ENCODE measurements around the gene CFAP45. TPM values are rescaled to one million over a fixed set of nuclear protein-coding genes. Genes with fewer than 3 reads are reported as not detected.

CFAP45 gene
- total RNA-seq, 1 donor from 2014 or later: 1.7 TPM

DNA sequence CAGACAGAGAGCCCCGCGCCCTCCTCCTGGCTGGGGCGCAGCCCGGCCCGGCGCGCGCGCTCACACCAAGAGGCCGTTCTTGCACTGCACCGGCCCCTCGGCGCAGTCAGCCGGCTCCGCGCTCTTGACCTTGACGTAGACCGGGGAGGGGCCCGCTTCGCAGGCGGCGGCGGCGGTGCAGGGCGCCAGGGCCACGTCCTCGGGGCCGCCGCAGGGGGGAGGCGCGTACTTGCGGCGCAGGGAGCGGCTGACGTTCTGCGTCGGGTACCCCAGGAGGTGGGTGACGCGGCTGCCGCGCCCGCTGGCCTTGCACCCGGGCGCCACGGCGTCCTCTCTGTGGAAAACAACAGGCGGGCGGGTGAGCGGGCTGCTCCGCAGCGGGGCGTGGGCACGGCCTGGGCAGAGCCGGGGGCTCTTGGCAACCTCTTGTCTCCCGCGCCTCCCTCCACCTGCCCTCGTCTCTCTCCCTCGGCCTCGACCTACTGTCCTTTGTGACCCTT is 45.2 kb downstream of the CFAP45 start:
- H3K9me3 Mint-ChIP-seq: no peaks in the 10 kb centered on the region
- H3K27me3 Mint-ChIP-seq (ENCODE audit: insufficient read depth): peaks cover 36% of the 10 kb centered on the region
- peak overlapping the region; percentile 79 for H3K4me3 Mint-ChIP-seq
- H3K27ac Mint-ChIP-seq: no peak overlapping the region
- no peaks in the 10 kb centered on the region for H3K36me3 Mint-ChIP-seq (ENCODE audit: low read depth)
- DNase-seq (ENCODE audit: low spot score): peak; percentile 58
- peaks cover 13% of the 10 kb centered on the region for H3K4me1 Mint-ChIP-seq (ENCODE audit: low read depth)
- intact Hi-C loops (cut with micrococcal nuclease): loop anchor here (2.0 kb wide), 1 partner anchor 74 kb away; the partner anchor contains the start of gene DUSP23

DNA sequence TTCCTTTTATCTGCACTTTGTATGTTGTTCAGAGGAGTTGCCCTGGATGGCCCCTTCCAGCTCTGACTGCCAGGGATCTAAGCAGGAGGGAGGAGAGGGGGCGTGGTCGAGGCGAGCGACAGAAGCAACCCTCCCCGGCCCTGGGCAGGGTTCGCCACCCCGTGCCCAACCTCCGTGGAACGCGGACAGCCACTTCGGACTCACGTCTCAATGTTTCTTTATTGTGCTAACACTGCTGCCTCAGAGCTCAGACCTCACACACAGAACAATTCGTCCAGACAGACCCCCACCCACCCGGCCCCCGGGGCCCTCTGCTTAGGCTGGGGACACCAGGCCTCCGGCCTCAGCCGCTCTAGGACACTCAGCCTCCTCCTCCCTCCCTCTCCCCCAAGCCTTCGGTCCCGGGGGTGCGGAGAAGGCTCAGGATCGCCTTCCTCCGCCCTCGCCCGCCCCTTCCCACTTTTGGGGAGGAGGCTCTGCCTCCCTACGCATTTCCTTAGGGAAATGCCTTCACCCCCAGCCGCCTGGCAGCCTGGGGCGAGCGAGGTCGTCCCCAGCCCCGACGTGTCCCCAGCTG is 45.8 kb downstream of the CFAP45 start:
- no peak for DNase-seq (ENCODE audit: low spot score)
- Mint-ChIP-seq H3K36me3 (ENCODE audit: low read depth) (no peaks in the 10 kb centered on the region), H3K4me1 (ENCODE audit: low read depth) (peaks cover 13% of the 10 kb centered on the region), H3K4me3 (peak overlapping the region; percentile 67), H3K9me3 (no peaks in the 10 kb centered on the region), H3K27ac (no peak overlapping the region), H3K27me3 (ENCODE audit: insufficient read depth) (peaks cover 36% of the 10 kb centered on the region)
- intact Hi-C loops (cut with micrococcal nuclease): loop anchor here (2.0 kb wide), 1 partner anchor 73 kb away; the partner anchor contains the start of gene DUSP23

DNA sequence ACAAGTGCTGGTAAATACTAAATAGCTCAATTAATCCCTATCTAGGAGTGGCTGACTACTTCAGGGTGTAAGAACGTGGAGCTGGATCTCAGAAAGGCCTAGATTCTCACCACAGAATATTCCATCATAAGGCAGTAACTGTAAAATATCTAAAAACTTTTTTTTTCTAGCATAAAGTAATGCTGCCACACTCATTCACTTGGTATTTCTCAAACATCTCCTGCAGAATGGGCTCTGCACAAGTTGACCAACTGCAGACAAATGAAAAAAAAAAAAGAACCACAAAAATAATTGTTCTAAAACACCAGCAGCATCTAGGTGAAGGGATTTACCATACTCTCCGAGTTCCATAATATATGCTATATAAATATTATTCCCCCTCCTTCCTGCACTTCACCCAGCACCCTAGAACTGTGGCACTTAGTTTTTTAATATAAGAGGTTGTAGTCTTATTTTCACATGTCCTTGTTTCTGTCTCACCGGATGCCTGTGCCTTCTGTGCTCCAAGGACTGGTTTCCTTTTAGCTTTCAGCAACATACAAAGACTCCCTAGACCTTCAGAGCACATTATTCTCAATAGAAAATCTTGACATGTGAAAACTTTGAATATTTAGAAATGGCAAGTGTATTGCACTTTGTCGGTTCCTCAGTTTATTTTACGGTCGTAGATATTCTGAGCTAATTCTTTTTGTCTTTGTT is 46.4 kb downstream of the CFAP45 start:
- DNase-seq (ENCODE audit: low spot score): no peak
- intact Hi-C loops (cut with micrococcal nuclease): loop anchor here (2.0 kb wide), 1 partner anchor 73 kb away; the partner anchor contains the start of gene DUSP23

GRCh38 chr1:159851407-159851806 is 48.6 kb downstream of the CFAP45 start:
- Mint-ChIP-seq H3K4me1 (ENCODE audit: low read depth) (peaks cover 13% of the 10 kb centered on the region), H3K36me3 (ENCODE audit: low read depth) (no peaks in the 10 kb centered on the region), H3K4me3 (no peak overlapping the region), H3K9me3 (no peaks in the 10 kb centered on the region), H3K27me3 (ENCODE audit: insufficient read depth) (peaks cover 40% of the 10 kb centered on the region), H3K27ac (no peak overlapping the region)
- intact Hi-C loops (cut with micrococcal nuclease): no loop called here
- no peak for DNase-seq (ENCODE audit: low spot score)

More for the DNA sequence above, 46.4 kb downstream of the CFAP45 start:
- no peaks in the 10 kb centered on the region for H3K36me3 Mint-ChIP-seq (ENCODE audit: low read depth)
- H3K4me3 Mint-ChIP-seq: peak overlapping the region; percentile 67
- no peak overlapping the region for H3K27ac Mint-ChIP-seq
- peaks cover 36% of the 10 kb centered on the region for H3K27me3 Mint-ChIP-seq (ENCODE audit: insufficient read depth)
- no peaks in the 10 kb centered on the region for H3K9me3 Mint-ChIP-seq
- peaks cover 13% of the 10 kb centered on the region for H3K4me1 Mint-ChIP-seq (ENCODE audit: low read depth)

DNA sequence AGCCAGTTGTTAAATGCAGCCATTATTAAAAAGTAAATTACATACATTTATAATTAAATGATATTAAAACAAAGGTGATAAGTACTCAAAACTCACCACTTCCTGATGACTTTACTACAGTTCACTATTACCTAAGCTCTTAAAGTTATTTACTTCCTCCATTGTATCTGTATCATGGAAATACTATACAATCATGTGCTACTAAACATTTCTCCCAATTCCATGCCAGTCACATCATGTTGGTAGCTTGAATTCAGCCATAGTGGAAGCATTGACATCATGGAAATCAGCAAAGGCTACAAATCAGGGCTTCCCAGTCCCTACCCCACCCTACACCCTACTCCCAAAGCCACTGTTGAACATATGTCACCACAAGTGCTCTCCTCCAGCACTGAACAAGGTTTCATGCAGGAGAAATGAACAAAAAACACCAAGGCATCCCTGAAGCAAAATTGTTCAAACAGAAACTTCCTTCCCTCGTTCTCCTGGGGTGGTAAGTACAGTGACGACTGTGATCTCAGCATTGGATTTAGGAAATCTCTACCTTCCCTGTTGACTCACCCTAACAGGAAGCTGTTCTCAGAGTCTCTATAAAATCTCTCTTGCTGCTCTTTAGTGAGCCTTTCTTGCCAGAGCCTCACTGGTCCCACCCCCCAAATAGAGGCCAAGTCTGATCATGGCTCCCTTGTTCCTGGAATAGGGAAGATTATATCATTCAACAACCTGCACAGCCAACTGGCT is 50.2 kb downstream of the CFAP45 start:
- intact Hi-C loops (cut with micrococcal nuclease): no loop called here
- Mint-ChIP-seq H3K27ac (no peak overlapping the region), H3K36me3 (ENCODE audit: low read depth) (no peaks in the 10 kb centered on the region), H3K9me3 (no peaks in the 10 kb centered on the region), H3K4me3 (no peak overlapping the region), H3K4me1 (ENCODE audit: low read depth) (peaks cover 7% of the 10 kb centered on the region), H3K27me3 (ENCODE audit: insufficient read depth) (peaks cover 43% of the 10 kb centered on the region)
- no peak for DNase-seq (ENCODE audit: low spot score)

DNA sequence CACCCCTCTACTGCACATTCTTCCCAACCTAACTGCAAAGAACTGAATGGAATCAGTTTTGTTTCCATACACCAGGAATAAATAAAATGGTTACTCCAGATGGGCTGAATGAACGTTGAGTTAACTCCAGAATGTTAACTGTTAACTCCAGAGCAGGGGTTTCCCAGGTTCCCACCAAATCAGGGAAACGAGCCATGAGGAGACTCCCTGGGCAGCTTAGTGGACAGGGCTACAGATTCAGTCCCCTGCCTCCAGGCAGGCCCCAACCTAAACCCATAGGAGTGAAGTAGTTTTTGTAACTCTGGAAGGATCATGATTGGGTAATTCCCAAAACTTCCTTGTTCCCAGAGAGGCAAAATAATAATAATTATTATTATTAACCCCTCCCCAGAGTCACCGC is 51.6 kb downstream of the CFAP45 start:
- H3K4me3 Mint-ChIP-seq: no peak overlapping the region
- H3K27me3 Mint-ChIP-seq (ENCODE audit: insufficient read depth): peaks cover 45% of the 10 kb centered on the region
- H3K4me1 Mint-ChIP-seq (ENCODE audit: low read depth): no peaks in the 10 kb centered on the region
- no peaks in the 10 kb centered on the region for H3K36me3 Mint-ChIP-seq (ENCODE audit: low read depth)
- DNase-seq (ENCODE audit: low spot score): no peak
- H3K27ac Mint-ChIP-seq: no peak overlapping the region
- H3K9me3 Mint-ChIP-seq: no peaks in the 10 kb centered on the region
- intact Hi-C loops (cut with micrococcal nuclease): no loop called here

- Mint-ChIP-seq H3K9me3 (no peaks in the 10 kb centered on the region), H3K4me1 (ENCODE audit: low read depth) (no peaks in the 10 kb centered on the region), H3K36me3 (ENCODE audit: low read depth) (no peaks in the 10 kb centered on the region), H3K4me3 (no peak overlapping the region), H3K27ac (no peak overlapping the region), H3K27me3 (ENCODE audit: insufficient read depth) (peaks cover 39% of the 10 kb centered on the region)
- no peak for DNase-seq (ENCODE audit: low spot score)
- intact Hi-C loops (cut with micrococcal nuclease): no loop called here
Measured at GRCh38 chr1:159847231-159847630, 52.7 kb downstream of the CFAP45 start.

DNA sequence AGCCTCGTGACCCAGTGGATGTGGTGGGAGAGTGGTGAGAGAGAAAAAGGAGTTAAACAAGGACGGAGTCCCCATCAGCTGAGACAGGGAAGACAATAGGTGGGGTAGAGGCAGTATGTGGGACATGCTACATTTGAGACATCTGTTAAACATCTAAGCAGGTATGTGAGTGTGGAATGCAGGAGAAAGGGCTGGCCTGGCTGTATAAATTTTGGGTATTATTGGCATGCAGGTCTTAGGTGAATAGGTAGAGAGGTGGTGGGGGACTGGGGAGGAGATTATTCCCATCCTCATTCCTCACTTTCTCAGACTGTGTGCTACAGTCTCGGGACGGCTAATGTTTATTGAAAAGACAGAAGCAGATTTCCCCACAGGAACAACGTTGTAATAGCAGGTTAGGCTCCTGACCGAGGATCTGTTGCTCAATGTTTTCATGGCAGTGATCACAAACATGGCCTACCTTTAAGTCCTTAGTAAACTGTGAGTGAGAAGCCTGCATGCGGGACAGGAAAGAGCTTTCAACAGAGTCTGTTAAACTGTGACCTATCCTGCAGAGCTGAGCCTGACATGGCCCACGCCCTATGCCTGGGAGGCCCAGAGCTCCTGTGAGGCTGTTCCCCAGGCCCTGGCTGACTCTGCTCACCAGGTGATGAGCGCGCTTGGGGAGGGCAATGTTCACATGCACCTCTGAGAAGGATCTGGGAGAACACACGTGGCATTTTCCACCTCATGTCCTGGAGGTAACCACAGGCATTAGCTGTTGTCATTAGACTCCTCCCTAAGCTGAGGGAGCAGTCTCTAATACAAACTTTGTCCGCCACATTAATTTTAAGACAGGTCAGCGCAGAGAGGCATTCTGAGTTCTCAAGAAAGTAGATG is 54.0 kb downstream of the CFAP45 start:
- no peak overlapping the region for H3K4me3 Mint-ChIP-seq
- no peaks in the 10 kb centered on the region for H3K9me3 Mint-ChIP-seq

GRCh38 chr1:159843459-159843858 is 56.5 kb downstream of the CFAP45 start:
- Mint-ChIP-seq H3K4me3 (no peak overlapping the region), H3K9me3 (no peaks in the 10 kb centered on the region), H3K27ac (no peak overlapping the region), H3K36me3 (ENCODE audit: low read depth) (no peaks in the 10 kb centered on the region), H3K27me3 (ENCODE audit: insufficient read depth) (peaks cover 23% of the 10 kb centered on the region), H3K4me1 (ENCODE audit: low read depth) (peaks cover 6% of the 10 kb centered on the region)
- no peak for DNase-seq (ENCODE audit: low spot score)
- intact Hi-C loops (cut with micrococcal nuclease): no loop called here

More for the DNA sequence above, 54.0 kb downstream of the CFAP45 start:
- H3K4me1 Mint-ChIP-seq (ENCODE audit: low read depth): no peaks in the 10 kb centered on the region
- H3K27ac Mint-ChIP-seq: no peak overlapping the region
- no peaks in the 10 kb centered on the region for H3K36me3 Mint-ChIP-seq (ENCODE audit: low read depth)
- DNase-seq (ENCODE audit: low spot score): no peak
- intact Hi-C loops (cut with micrococcal nuclease): no loop called here
- H3K27me3 Mint-ChIP-seq (ENCODE audit: insufficient read depth): peaks cover 27% of the 10 kb centered on the region

GRCh38 chr1:159841749-159842148 is 58.2 kb downstream of the CFAP45 start:
- Mint-ChIP-seq H3K9me3 (no peaks in the 10 kb centered on the region), H3K27ac (no peak overlapping the region), H3K36me3 (ENCODE audit: low read depth) (no peaks in the 10 kb centered on the region)

DNA sequence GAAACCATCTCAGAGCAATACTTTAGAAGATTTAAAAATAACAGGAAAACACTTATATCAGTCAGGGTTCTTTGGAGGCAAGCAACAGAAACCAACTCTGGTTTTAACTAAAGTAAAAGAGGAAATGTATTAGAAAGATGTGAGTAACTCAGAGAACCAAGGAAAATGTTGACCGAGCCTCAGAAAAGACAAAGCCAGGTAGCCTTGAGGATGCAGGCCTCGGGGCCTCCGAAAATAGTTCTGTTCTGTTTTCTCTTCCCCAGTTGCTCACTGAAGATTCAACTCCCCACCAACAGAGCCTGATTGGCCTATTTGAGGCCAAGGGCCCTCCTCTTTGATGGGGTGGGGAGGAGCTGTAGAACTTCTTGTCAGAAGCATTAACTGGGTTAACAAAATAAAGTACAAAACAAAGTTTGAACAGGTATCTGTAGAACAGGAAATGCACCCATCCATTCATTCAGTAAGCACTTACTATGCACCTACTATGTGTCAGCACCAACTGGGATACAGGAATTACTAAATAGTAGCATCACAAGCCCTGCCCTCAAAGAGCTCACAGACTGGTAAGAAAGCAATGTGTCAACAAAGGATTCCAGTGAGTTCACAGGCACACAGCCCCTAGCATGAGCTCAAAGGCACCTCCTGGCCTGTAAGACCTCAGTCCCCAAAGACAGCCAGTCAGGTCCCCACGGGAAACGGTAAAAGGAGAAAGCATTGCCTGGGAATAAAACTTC is 60.7 kb downstream of the CFAP45 start:
- intact Hi-C loops (cut with micrococcal nuclease): no loop called here
- DNase-seq (ENCODE audit: low spot score): no peak
- peaks cover 33% of the 10 kb centered on the region for H3K27me3 Mint-ChIP-seq (ENCODE audit: insufficient read depth)
- H3K27ac Mint-ChIP-seq: no peak overlapping the region
- no peak overlapping the region for H3K4me3 Mint-ChIP-seq
- no peaks in the 10 kb centered on the region for H3K9me3 Mint-ChIP-seq
- no peaks in the 10 kb centered on the region for H3K36me3 Mint-ChIP-seq (ENCODE audit: low read depth)
- H3K4me1 Mint-ChIP-seq (ENCODE audit: low read depth): peaks cover 6% of the 10 kb centered on the region

More at GRCh38 chr1:159841749-159842148, 58.2 kb downstream of the CFAP45 start:
- no peak for DNase-seq (ENCODE audit: low spot score)
- no peak overlapping the region for H3K4me3 Mint-ChIP-seq
- H3K27me3 Mint-ChIP-seq (ENCODE audit: insufficient read depth): peaks cover 24% of the 10 kb centered on the region
- H3K4me1 Mint-ChIP-seq (ENCODE audit: low read depth): peaks cover 6% of the 10 kb centered on the region
- intact Hi-C loops (cut with micrococcal nuclease): no loop called here

DNA sequence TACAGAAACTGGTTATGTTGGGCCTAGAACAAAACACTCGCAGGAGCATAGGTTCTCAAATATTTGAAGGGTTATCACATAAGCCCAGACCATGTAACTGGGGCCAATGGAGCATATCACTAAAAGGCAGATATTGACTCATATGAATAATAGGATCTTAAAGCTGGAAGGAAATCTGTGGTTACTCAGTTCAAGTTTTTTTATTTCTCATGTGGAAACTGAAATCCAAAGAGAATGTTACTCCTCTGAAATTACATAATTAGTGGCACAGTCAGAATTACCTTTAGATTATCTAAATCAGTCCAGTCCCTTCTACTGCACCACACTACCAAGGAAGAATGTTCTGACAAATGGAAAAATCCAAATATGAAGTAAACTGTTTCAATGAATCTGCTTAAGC is 61.2 kb downstream of the CFAP45 start:
- Mint-ChIP-seq H3K9me3 (no peaks in the 10 kb centered on the region), H3K4me1 (ENCODE audit: low read depth) (peaks cover 6% of the 10 kb centered on the region), H3K27ac (no peak overlapping the region), H3K4me3 (no peak overlapping the region), H3K36me3 (ENCODE audit: low read depth) (no peaks in the 10 kb centered on the region), H3K27me3 (ENCODE audit: insufficient read depth) (peaks cover 29% of the 10 kb centered on the region)
- intact Hi-C loops (cut with micrococcal nuclease): no loop called here
- no peak for DNase-seq (ENCODE audit: low spot score)
